ENCODE results near the gene PDCD7. TPM values are rescaled to one million over a fixed set of nuclear protein-coding genes. Genes with fewer than 3 reads are reported as not detected.
"Not testable (repeated sequence)": the region's sequence is repeated elsewhere in the genome, so short reads cannot be mapped to it uniquely, and the experiment has no call there.

Gene PDCD7
- total RNA-seq, 1 donor from 2014 or later = 17.4 TPM

GRCh38 chr15:65079580-65079979 is 54.0 kb downstream of the PDCD7 start:
- no peak for DNase-seq (ENCODE audit: low spot score)
- intact Hi-C loops (cut with DNase I) = no loop called here

GRCh38 chr15:65077981-65078352 is 55.6 kb downstream of the PDCD7 start:
- no peak for DNase-seq (ENCODE audit: low spot score)
- intact Hi-C loops (cut with DNase I) = no loop called here

GRCh38 chr15:65077291-65077980 is 56.2 kb downstream of the PDCD7 start:
- intact Hi-C loops (cut with DNase I) = no loop called here

GRCh38 chr15:65076486-65077290 is 56.9 kb downstream of the PDCD7 start, which contains the start of gene KBTBD13:
Gene KBTBD13, plus strand, starts transcription at chr15:65076746. Its CDS starts 70 bp downstream, at chr15:65076816.
- DNase-seq (ENCODE audit: low spot score) = no peak
- intact Hi-C loops (cut with DNase I) = no loop called here

More at GRCh38 chr15:65077291-65077980, 56.2 kb downstream of the PDCD7 start:
- DNase-seq (ENCODE audit: low spot score) = no peak

GRCh38 chr15:65075607-65076395 is 57.8 kb downstream of the PDCD7 start:
- DNase-seq (ENCODE audit: low spot score); intact Hi-C loops (cut with DNase I): not testable (repeated sequence)

GRCh38 chr15:65074946-65075345 is 58.7 kb downstream of the PDCD7 start:
- intact Hi-C loops (cut with DNase I) = not testable (repeated sequence)

GRCh38 chr15:65072617-65073016 is 61.0 kb downstream of the PDCD7 start:
- DNase-seq (ENCODE audit: low spot score) = no peak
- intact Hi-C loops (cut with DNase I) = loop anchor here (2.0 kb wide), 1 partner anchor 18 kb away; no protein-coding TSS in a partner anchor

More at GRCh38 chr15:65074946-65075345, 58.7 kb downstream of the PDCD7 start:
- DNase-seq (ENCODE audit: low spot score) = not testable (repeated sequence)

GRCh38 chr15:65072027-65072426 is 61.6 kb downstream of the PDCD7 start:
- DNase-seq (ENCODE audit: low spot score) = no peak
- intact Hi-C loops (cut with DNase I) = loop anchor here (2.0 kb wide), 1 partner anchor 17 kb away; no protein-coding TSS in a partner anchor

- DNase-seq (ENCODE audit: low spot score) = no peak
- intact Hi-C loops (cut with DNase I) = no loop called here
Measured at GRCh38 chr15:65071381-65071811, 62.2 kb downstream of the PDCD7 start.

- intact Hi-C loops (cut with DNase I) = no loop called here
- DNase-seq (ENCODE audit: low spot score) = no peak
Measured at GRCh38 chr15:65069779-65070546, 63.6 kb downstream of the PDCD7 start.

GRCh38 chr15:65069179-65069578 is 64.4 kb downstream of the PDCD7 start:
- intact Hi-C loops (cut with DNase I) = no loop called here
- no peak for DNase-seq (ENCODE audit: low spot score)

GRCh38 chr15:65068403-65068788 is 65.2 kb downstream of the PDCD7 start:
- DNase-seq (ENCODE audit: low spot score) = no peak
- intact Hi-C loops (cut with DNase I) = no loop called here

GRCh38 chr15:65067645-65068402 is 65.8 kb downstream of the PDCD7 start, which contains the start of gene RASL12:
Gene RASL12, minus strand, starts transcription at chr15:65067991. Its CDS starts 156 bp downstream, at chr15:65067835.
- intact Hi-C loops (cut with DNase I) = no loop called here
- no peak for DNase-seq (ENCODE audit: low spot score)

Other genes starting within 250 kb of the PDCD7 start
- gene ANKDD1A, start 221.9 kb downstream of the PDCD7 start, total RNA-seq = 1.4 TPM
- 53.6 TPM for gene SPG21, start 143.9 kb downstream of the PDCD7 start, total RNA-seq
- 18.4 TPM for gene MTFMT, start 104.2 kb downstream of the PDCD7 start, total RNA-seq
- gene SLC51B, start 88.4 kb downstream of the PDCD7 start, total RNA-seq = not detected
- 11.5 TPM for gene RASL12, start 65.8 kb downstream of the PDCD7 start, total RNA-seq
- gene KBTBD13, start 57.1 kb downstream of the PDCD7 start, total RNA-seq = 3.3 TPM
- gene UBAP1L, start 18.6 kb downstream of the PDCD7 start, total RNA-seq = 2.4 TPM
- gene CLPX, start 51.5 kb upstream of the PDCD7 start, total RNA-seq = 55.9 TPM
- gene CILP, start 77.7 kb upstream of the PDCD7 start, total RNA-seq = 24.0 TPM
- gene PARP16, start 153.1 kb upstream of the PDCD7 start, total RNA-seq = 4.7 TPM
- gene RNU5A-1, start 162.2 kb upstream of the PDCD7 start, total RNA-seq = not detected
- gene RNU5B-1, start 170.9 kb upstream of the PDCD7 start, total RNA-seq = 29.8 TPM
- not detected for gene IGDCC3, start 244.2 kb upstream of the PDCD7 start, total RNA-seq

All from cardiac septum (tissue), 1 donor.